BJ (cell line): Measurements from ENCODE around the gene CALHM2. TPM values are rescaled to one million over a fixed set of nuclear protein-coding genes. Genes with fewer than 3 reads are reported as not detected.

Experiments
- CTCF ChIA-PET: fragments of 350-600 bp; formaldehyde crosslinking; extraction: SDS; loops from one replicate; lab custom pipeline; 2021; ENCODE audit warnings: antibody characterized with exemption, inconsistent platforms; lab: Yijun Ruan, JAX
- POLR2A ChIA-PET: fragments of 300-600 bp; sonication (Branson Sonifier 250); formaldehyde crosslinking; extraction: SDS; loops from one replicate; lab custom pipeline; 2021; ENCODE audit warnings: antibody characterized with exemption; lab: Charles Lee
- DNase-seq: peaks from one replicate; pipeline ENCODE4 v3.0.0-alpha.2; 2011; ENCODE audit warnings: low read depth
- H3K27me3 ChIP-seq: 2 replicates; pipeline ENCODE4 v1.6.0; 2011; ENCODE audit warnings: low read length; ENCODE audit not compliant: control insufficient read depth, insufficient read depth
- H3K36me3 ChIP-seq: 2 replicates; pipeline ENCODE4 v1.5.1; 2011; ENCODE audit warnings: low read length; ENCODE audit not compliant: control insufficient read depth, insufficient read depth
- H3K4me3 ChIP-seq: 2 replicates; pipeline ENCODE4 v1.5.1; 2011; ENCODE audit warnings: low read depth, mild to moderate bottlenecking, control low read depth, low read length
- polyA plus RNA-seq: library from polyadenylated mRNA; depleted of rRNA; stranded (reverse); fragments of >200 nt; gene quantifications from 2 replicates; pipeline ENCODE4 v1.2.3, GENCODE V29; 2011
- TF ChIP-seq, protein P1 (sequence below): IDR thresholded peaks from 2 replicates; pipeline ENCODE4 v1.5.1; 2011; ENCODE audit warnings: low read depth, mild to moderate bottlenecking, control low read depth, inconsistent platforms, low read length, moderate library complexity; ENCODE audit not compliant: insufficient read depth

Gene CALHM2
- polyA plus RNA-seq, 1 experiment: 80.1 TPM

DNA sequence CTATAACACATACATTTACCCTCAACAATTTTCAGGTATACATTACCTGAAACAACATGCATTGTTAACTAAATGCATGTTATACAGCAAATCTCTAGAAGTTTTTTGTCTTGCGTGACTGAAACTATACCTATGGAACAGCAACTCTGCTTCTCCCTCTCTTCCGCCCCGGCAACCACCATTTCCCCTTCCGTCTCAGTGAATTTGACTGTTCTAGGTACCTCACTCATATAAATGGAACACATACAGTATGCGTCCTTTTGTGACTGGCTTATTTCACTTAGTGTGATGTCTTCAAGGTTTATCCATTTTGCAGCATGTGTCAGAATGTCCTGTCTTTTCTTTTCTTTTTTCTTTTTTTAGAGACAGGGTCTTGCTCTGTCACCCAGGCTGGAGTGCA, 22.5 kb downstream of the CALHM2 start:
- H3K36me3 ChIP-seq: peaks cover 14% of the 10 kb centered on the region
- ChIA-PET CTCF (interaction anchor here (1.3 kb wide), 1 partner anchor 12 kb away, joined by 3 read pairs; no protein-coding TSS in a partner anchor), POLR2A (no interaction called here)
- DNase-seq: no peak
- TF ChIP-seq, protein P1, sequence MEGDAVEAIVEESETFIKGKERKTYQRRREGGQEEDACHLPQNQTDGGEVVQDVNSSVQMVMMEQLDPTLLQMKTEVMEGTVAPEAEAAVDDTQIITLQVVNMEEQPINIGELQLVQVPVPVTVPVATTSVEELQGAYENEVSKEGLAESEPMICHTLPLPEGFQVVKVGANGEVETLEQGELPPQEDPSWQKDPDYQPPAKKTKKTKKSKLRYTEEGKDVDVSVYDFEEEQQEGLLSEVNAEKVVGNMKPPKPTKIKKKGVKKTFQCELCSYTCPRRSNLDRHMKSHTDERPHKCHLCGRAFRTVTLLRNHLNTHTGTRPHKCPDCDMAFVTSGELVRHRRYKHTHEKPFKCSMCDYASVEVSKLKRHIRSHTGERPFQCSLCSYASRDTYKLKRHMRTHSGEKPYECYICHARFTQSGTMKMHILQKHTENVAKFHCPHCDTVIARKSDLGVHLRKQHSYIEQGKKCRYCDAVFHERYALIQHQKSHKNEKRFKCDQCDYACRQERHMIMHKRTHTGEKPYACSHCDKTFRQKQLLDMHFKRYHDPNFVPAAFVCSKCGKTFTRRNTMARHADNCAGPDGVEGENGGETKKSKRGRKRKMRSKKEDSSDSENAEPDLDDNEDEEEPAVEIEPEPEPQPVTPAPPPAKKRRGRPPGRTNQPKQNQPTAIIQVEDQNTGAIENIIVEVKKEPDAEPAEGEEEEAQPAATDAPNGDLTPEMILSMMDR: no peak
- no peak overlapping the region for H3K4me3 ChIP-seq
- H3K27me3 ChIP-seq: no peaks in the 10 kb centered on the region

DNA sequence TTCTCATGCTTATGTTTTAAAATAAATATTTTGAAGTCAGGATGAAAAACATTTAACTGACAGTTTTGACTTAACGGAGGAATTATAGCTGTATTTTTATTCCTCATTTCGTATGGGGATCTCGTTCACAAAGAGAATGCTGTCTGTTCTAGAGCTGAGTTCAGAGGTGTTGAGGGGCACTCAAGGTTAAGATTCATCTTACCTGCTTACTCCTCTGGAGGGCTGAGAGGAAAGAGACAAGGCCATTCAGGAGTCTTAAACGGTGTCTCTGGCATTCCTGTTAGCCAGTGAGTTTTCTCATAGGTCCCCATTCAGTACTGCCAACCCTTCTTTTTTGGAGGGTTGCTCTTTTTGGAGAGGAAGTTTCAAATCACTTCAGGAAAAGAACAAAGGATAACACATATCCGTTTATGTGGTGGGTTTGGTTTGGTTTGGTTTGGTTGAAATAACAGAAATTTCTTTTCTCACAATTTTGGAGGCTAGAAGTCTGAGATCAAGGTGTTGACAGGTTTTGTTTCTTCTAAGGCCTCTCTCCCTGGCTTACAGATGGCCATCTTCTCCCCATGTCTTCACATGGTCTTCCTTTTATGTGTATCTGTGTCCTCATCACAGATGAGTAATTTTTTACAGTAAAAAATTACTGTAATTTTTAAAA, 23.1 kb downstream of the CALHM2 start:
- no peak for DNase-seq
- TF ChIP-seq, protein P1: no peak
- H3K36me3 ChIP-seq: peaks cover 16% of the 10 kb centered on the region
- no peaks in the 10 kb centered on the region for H3K27me3 ChIP-seq
- POLR2A ChIA-PET: no interaction called here
- CTCF ChIA-PET: no interaction called here
- H3K4me3 ChIP-seq: no peak overlapping the region

DNA sequence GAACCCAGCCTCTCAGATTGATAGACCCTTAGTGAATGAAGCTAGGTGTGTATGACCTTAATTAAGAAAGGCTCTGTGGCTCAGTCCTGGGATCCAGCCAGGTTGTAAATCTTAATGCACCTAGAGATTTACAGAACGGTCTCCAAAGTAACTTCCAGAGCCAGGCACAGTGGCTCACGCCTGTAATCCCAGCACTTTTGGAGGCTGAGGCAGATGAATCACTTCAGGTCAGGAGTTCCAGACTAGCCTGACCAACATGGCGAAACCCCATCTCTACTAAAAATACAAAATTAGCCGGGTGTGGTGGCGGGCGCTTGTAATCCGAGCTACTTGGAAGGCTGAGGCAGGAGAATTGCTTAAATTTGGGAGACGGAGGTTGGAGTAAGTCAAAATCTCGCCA, 24.3 kb downstream of the CALHM2 start:
- DNase-seq: no peak
- TF ChIP-seq, protein P1: no peak
- CTCF ChIA-PET: interaction anchor here (1.3 to 4.9 kb wide), 3 partner anchors 12 to 58 kb away, joined by 3 to 40 read pairs (median 19); no protein-coding TSS in a partner anchor
- no peak overlapping the region for H3K4me3 ChIP-seq
- H3K27me3 ChIP-seq: no peaks in the 10 kb centered on the region
- H3K36me3 ChIP-seq: peaks cover 19% of the 10 kb centered on the region
- POLR2A ChIA-PET: no interaction called here

DNA sequence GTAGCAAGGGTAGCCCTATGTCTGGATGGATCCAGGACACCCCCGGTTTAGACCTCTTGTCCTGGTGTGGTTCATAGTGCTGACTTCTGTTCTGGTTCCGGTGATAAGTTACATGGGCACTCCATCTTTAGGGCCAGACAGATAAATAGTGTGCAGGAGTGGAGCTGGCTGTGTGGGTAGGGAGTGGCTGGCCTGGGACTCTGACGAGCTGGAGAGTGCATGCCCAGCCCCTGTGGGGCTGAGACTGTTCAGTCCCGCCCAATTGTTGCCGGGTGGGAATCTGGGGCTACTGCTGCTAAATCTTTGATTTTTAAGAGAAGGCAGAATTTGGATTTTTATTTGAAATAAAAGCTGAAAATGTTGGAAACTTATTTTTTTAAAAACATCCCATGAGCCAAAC, 28.4 kb downstream of the CALHM2 start:
- DNase-seq: no peak
- ChIA-PET CTCF (interaction anchor here (0.7 to 4.9 kb wide), 7 partner anchors 8 to 333 kb away, joined by 3 to 40 read pairs (median 5); no protein-coding TSS in a partner anchor), POLR2A (no interaction called here)
- Histone ChIP-seq H3K4me3 (no peak overlapping the region), H3K27me3 (no peaks in the 10 kb centered on the region), H3K36me3 (peaks cover 31% of the 10 kb centered on the region)
- TF ChIP-seq, protein P1: no peak

DNA sequence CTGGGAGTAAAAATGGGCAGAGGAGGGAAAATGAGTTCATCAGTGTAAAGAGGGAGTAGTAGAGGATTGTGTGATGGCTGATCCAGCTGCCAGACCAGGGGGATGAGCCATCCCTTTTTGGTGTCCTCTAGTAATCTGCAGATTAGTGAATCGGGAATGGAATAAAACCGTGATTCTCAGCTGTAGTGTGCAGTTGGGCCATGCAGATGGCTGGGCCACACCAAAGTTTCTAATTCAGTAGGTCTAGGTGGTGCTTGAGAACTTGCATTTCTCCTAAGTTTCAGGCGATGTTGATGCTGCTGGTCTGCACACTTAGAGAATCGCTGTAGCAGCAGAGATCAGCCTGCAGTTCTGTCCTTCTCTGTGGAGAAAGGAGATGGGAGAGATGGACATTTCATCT, 33.1 kb downstream of the CALHM2 start:
- DNase-seq: no peak
- CTCF ChIA-PET: interaction anchor here (0.9 to 8.6 kb wide), 4 partner anchors 15 to 66 kb away, joined by 3 to 93 read pairs (median 3); no protein-coding TSS in a partner anchor
- Histone ChIP-seq H3K27me3 (no peaks in the 10 kb centered on the region), H3K4me3 (no peak overlapping the region), H3K36me3 (peaks cover 47% of the 10 kb centered on the region)
- POLR2A ChIA-PET: no interaction called here
- TF ChIP-seq, protein P1: no peak
